ENCODE data around the gene SLC38A8.

The SLC38A8 gene

GRCh38 chr16:84040823-84041820, 1.5 kb downstream of the SLC38A8 start:
- Histone ChIP-seq H3K9me3 (ENCODE audit: control insufficient read depth, insufficient read depth, low read depth, low read length) (peaks cover 5% of the 10 kb centered on the region), H3K9ac (ENCODE audit: low read length) (no peak overlapping the region), H3K36me3 (ENCODE audit: control insufficient read depth, insufficient read depth, low read length) (no peaks in the 10 kb centered on the region), H3K27ac (ENCODE audit: low read depth, low read length) (no peak overlapping the region), H3K27me3 (ENCODE audit: control insufficient read depth, insufficient read depth, low read length) (peaks cover 17% of the 10 kb centered on the region; the same call in 1 of the 2 replicates), H3K4me3 (ENCODE audit: low read depth, low read length) (no peak overlapping the region), H3K4me1 (ENCODE audit: control insufficient read depth, insufficient read depth, low read length) (peaks cover 18% of the 10 kb centered on the region)

GRCh38 chr16:84040226-84040822, 2.3 kb downstream of the SLC38A8 start:
- peaks cover 17% of the 10 kb centered on the region; the same call in 1 of the 2 replicates for H3K27me3 ChIP-seq (ENCODE audit: control insufficient read depth, insufficient read depth, low read length)
- H3K9me3 ChIP-seq (ENCODE audit: control insufficient read depth, insufficient read depth, low read depth, low read length) = peaks cover 9% of the 10 kb centered on the region
- no peak overlapping the region for H3K27ac ChIP-seq (ENCODE audit: low read depth, low read length)
- H3K36me3 ChIP-seq (ENCODE audit: control insufficient read depth, insufficient read depth, low read length) = no peaks in the 10 kb centered on the region
- no peak overlapping the region for H3K9ac ChIP-seq (ENCODE audit: low read length)
- peaks cover 18% of the 10 kb centered on the region for H3K4me1 ChIP-seq (ENCODE audit: control insufficient read depth, insufficient read depth, low read length)
- H3K4me3 ChIP-seq (ENCODE audit: low read depth, low read length) = no peak overlapping the region

- peaks cover 17% of the 10 kb centered on the region; the same call in 1 of the 2 replicates for H3K27me3 ChIP-seq (ENCODE audit: control insufficient read depth, insufficient read depth, low read length)
- H3K9me3 ChIP-seq (ENCODE audit: control insufficient read depth, insufficient read depth, low read depth, low read length) = peaks cover 9% of the 10 kb centered on the region
- no peak overlapping the region for H3K4me3 ChIP-seq (ENCODE audit: low read depth, low read length)
- no peak overlapping the region for H3K27ac ChIP-seq (ENCODE audit: low read depth, low read length)
- H3K9ac ChIP-seq (ENCODE audit: low read length) = no peak overlapping the region
- H3K36me3 ChIP-seq (ENCODE audit: control insufficient read depth, insufficient read depth, low read length) = no peaks in the 10 kb centered on the region
- peaks cover 18% of the 10 kb centered on the region for H3K4me1 ChIP-seq (ENCODE audit: control insufficient read depth, insufficient read depth, low read length)
Observed at GRCh38 chr16:84039696-84040095, 2.9 kb downstream of the SLC38A8 start.

- H3K4me3 ChIP-seq (ENCODE audit: low read depth, low read length) = no peak overlapping the region
- H3K27ac ChIP-seq (ENCODE audit: low read depth, low read length) = no peak overlapping the region
- H3K9ac ChIP-seq (ENCODE audit: low read length) = no peak overlapping the region
- peaks cover 14% of the 10 kb centered on the region; the same call in 1 of the 2 replicates for H3K27me3 ChIP-seq (ENCODE audit: control insufficient read depth, insufficient read depth, low read length)
- H3K36me3 ChIP-seq (ENCODE audit: control insufficient read depth, insufficient read depth, low read length) = no peaks in the 10 kb centered on the region
- peaks cover 12% of the 10 kb centered on the region for H3K4me1 ChIP-seq (ENCODE audit: control insufficient read depth, insufficient read depth, low read length)
- H3K9me3 ChIP-seq (ENCODE audit: control insufficient read depth, insufficient read depth, low read depth, low read length) = peaks cover 9% of the 10 kb centered on the region
Observed at GRCh38 chr16:84038469-84038868, 4.1 kb downstream of the SLC38A8 start.

GRCh38 chr16:84036982-84037425, 5.6 kb downstream of the SLC38A8 start:
- no peaks in the 10 kb centered on the region for H3K36me3 ChIP-seq (ENCODE audit: control insufficient read depth, insufficient read depth, low read length)
- no peak overlapping the region for H3K9ac ChIP-seq (ENCODE audit: low read length)
- no peaks in the 10 kb centered on the region for H3K4me1 ChIP-seq (ENCODE audit: control insufficient read depth, insufficient read depth, low read length)
- H3K9me3 ChIP-seq (ENCODE audit: control insufficient read depth, insufficient read depth, low read depth, low read length) = peaks cover 9% of the 10 kb centered on the region
- no peak overlapping the region for H3K27ac ChIP-seq (ENCODE audit: low read depth, low read length)
- H3K4me3 ChIP-seq (ENCODE audit: low read depth, low read length) = no peak overlapping the region
- peaks cover 3% of the 10 kb centered on the region; the same call in 1 of the 2 replicates for H3K27me3 ChIP-seq (ENCODE audit: control insufficient read depth, insufficient read depth, low read length)

GRCh38 chr16:84036131-84036530, 6.5 kb downstream of the SLC38A8 start:
- H3K36me3 ChIP-seq (ENCODE audit: control insufficient read depth, insufficient read depth, low read length) = no peaks in the 10 kb centered on the region
- no peak overlapping the region for H3K4me3 ChIP-seq (ENCODE audit: low read depth, low read length)
- H3K4me1 ChIP-seq (ENCODE audit: control insufficient read depth, insufficient read depth, low read length) = no peaks in the 10 kb centered on the region
- H3K9ac ChIP-seq (ENCODE audit: low read length) = no peak overlapping the region
- H3K27me3 ChIP-seq (ENCODE audit: control insufficient read depth, insufficient read depth, low read length) = no peaks in the 10 kb centered on the region; the same call in 1 of the 2 replicates
- no peak overlapping the region for H3K27ac ChIP-seq (ENCODE audit: low read depth, low read length)
- H3K9me3 ChIP-seq (ENCODE audit: control insufficient read depth, insufficient read depth, low read depth, low read length) = peaks cover 9% of the 10 kb centered on the region

- Histone ChIP-seq H3K4me3 (ENCODE audit: low read depth, low read length) (no peak overlapping the region), H3K9me3 (ENCODE audit: control insufficient read depth, insufficient read depth, low read depth, low read length) (peaks cover 9% of the 10 kb centered on the region), H3K9ac (ENCODE audit: low read length) (no peak overlapping the region), H3K36me3 (ENCODE audit: control insufficient read depth, insufficient read depth, low read length) (no peaks in the 10 kb centered on the region), H3K27me3 (ENCODE audit: control insufficient read depth, insufficient read depth, low read length) (no peaks in the 10 kb centered on the region), H3K27ac (ENCODE audit: low read depth, low read length) (no peak overlapping the region), H3K4me1 (ENCODE audit: control insufficient read depth, insufficient read depth, low read length) (no peaks in the 10 kb centered on the region)
Observed at GRCh38 chr16:84034516-84034915, 8.1 kb downstream of the SLC38A8 start.

GRCh38 chr16:84033251-84034195, 9.1 kb downstream of the SLC38A8 start:
- Histone ChIP-seq H3K27me3 (ENCODE audit: control insufficient read depth, insufficient read depth, low read length) (no peaks in the 10 kb centered on the region), H3K4me1 (ENCODE audit: control insufficient read depth, insufficient read depth, low read length) (no peaks in the 10 kb centered on the region), H3K9me3 (ENCODE audit: control insufficient read depth, insufficient read depth, low read depth, low read length) (peaks cover 9% of the 10 kb centered on the region), H3K4me3 (ENCODE audit: low read depth, low read length) (no peak overlapping the region), H3K9ac (ENCODE audit: low read length) (no peak overlapping the region), H3K36me3 (ENCODE audit: control insufficient read depth, insufficient read depth, low read length) (no peaks in the 10 kb centered on the region), H3K27ac (ENCODE audit: low read depth, low read length) (no peak overlapping the region)

GRCh38 chr16:84032458-84033178, 10.0 kb downstream of the SLC38A8 start:
- Histone ChIP-seq H3K9me3 (ENCODE audit: control insufficient read depth, insufficient read depth, low read depth, low read length) (peaks cover 9% of the 10 kb centered on the region), H3K4me1 (ENCODE audit: control insufficient read depth, insufficient read depth, low read length) (no peaks in the 10 kb centered on the region), H3K27me3 (ENCODE audit: control insufficient read depth, insufficient read depth, low read length) (no peaks in the 10 kb centered on the region), H3K4me3 (ENCODE audit: low read depth, low read length) (no peak overlapping the region), H3K27ac (ENCODE audit: low read depth, low read length) (no peak overlapping the region), H3K36me3 (ENCODE audit: control insufficient read depth, insufficient read depth, low read length) (no peaks in the 10 kb centered on the region), H3K9ac (ENCODE audit: low read length) (no peak overlapping the region)

- no peaks in the 10 kb centered on the region for H3K27me3 ChIP-seq (ENCODE audit: control insufficient read depth, insufficient read depth, low read length)
- H3K9ac ChIP-seq (ENCODE audit: low read length) = no peak overlapping the region
Observed at GRCh38 chr16:84031556-84031955, 11.0 kb downstream of the SLC38A8 start.

More at GRCh38 chr16:84031556-84031955, 11.0 kb downstream of the SLC38A8 start:
- Histone ChIP-seq H3K9me3 (ENCODE audit: control insufficient read depth, insufficient read depth, low read depth, low read length) (peaks cover 8% of the 10 kb centered on the region), H3K36me3 (ENCODE audit: control insufficient read depth, insufficient read depth, low read length) (no peaks in the 10 kb centered on the region), H3K4me1 (ENCODE audit: control insufficient read depth, insufficient read depth, low read length) (no peaks in the 10 kb centered on the region), H3K4me3 (ENCODE audit: low read depth, low read length) (no peak overlapping the region), H3K27ac (ENCODE audit: low read depth, low read length) (no peak overlapping the region)
